GM21447 (cell line): ENCODE results near the gene BANP.
"Not testable (repeated sequence)": the region's sequence is repeated elsewhere in the genome, so short reads cannot be mapped to it uniquely, and the experiment has no call there.

Experiments
- ATAC-seq: cut with Tn5 transposase; IDR thresholded peaks from one replicate; pipeline ENCODE4 v1.9.1; 2021; ENCODE audit not compliant: unreplicated experiment

The BANP gene

DNA sequence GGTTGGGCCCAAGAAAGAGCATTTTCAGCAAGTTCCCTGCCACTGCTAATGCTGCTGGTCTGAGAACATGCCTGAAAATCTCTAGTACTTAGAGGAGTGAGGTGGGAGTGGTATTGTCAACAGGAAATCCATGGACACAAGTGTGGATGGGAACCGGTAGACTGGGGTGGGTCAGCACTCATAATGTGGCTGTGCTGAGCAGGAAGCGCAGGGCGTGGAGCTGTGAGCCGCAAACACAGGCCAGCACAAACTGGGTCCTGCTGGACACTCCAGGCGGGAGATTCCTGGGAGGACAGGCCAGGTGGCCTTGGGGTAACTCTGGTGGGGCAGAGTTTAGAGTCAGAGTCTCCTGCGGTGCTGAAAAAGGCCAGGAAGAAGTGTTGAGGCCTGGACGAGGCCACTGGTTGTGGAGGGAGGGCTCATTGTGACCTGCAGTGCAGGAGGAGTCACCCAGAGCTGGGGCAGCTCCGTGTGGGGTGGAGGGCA is 62.6 kb downstream of the BANP start:
- ATAC-seq, result no peak

DNA sequence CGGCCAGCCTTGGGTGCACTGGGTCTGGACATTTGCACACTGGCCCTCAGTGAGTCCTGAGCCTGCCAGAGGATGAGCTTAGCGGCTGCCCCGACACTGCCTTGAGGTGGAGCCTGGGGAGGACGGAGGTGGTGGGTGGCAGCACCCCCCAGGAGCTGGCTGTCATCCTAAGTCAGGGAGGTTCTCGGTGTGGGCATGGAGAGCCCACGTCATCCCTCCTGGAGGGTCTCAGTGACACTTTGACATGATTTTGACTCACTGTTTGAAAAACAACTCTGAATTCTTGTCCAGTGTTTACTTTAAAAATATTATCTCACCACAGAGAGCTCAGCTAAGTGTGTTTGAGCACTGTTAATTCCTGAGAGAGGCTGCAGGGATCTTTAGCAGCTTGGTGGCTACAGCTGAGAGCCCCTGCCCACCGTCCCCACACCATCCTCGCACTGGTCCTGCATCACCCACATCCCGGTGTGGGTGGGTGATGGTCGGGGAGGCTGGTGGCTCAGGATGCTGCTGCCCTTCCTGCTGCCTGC is 63.1 kb downstream of the BANP start:
- ATAC-seq, result no peak

DNA sequence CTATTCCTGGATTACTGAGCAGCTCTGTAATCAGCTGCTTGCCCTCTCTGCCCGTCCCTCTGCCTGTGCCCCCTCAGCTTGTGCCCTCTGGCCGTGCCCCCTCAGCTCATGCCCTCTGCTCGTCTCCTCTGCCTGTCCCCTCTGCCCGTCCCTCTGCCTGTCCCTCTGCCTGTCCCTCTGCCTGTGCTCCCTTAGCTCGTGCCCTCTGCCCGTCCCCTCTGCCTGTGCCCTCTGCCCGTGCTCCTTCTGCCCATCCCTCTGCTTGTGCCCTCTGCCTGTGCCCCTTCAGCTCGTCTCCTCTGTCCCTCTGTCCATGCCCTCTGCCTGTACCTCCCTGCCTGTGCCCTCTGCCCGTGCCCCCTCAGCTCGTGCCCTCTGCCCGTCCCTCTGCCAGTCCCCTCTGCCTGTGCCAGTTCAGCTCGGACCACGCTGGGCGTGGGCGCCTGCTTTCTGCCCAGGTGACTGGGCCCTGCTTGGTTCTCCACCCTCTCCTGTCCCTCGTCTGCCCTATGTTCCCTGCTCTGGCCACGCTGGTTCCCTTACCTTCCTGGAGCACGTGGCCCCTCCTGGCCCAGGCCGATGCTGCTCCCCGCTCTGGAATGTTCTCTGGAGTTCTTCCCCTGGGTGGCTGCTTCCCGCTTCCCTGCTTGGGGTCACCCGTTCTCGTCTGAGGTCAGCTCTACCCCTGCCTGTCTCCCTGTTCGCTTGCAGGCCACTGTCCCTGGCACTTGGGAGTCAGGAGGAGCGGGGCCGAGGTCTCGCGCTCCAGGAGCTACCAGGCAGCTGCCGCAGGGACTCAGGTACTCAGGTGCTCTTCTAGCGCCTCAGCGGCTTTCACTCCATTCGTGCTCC is 63.9 kb downstream of the BANP start:
- no peak for ATAC-seq

DNA sequence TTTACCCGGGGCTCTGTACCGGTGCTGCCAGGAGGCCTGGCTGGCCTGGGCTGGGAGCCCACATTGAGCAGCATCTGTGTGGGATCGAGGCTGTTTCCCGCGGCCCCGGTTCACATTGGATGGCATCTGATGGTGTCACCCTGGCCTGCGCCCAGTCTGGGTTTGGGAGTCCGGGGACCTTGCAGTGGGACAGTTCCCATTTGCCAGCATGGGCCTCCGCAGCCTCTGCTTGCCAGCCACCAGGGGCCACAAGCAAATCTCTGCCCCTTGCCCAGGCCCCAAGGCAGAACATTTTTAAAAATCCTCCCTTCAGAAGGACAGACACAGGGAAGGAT is 64.5 kb downstream of the BANP start:
- ATAC-seq, result no peak

DNA sequence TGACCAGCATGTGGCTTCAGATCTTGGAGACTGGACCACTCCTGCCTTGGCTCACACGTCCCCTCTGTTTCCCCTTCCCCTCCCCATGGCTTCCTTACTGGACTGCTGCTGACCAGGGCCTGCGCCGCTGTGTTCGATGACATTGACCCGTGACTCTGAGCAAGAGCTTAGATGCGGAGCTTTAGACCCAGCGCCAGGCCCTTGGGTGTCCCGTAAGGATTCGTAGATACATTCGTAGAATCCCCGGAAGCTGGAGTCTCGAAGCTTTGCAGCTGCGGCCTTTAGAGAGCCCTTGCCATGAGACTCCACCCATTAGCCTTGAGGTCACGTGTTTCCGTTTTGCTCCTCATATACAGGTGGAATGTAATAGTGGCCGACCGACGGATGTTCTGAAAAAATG is 65.2 kb downstream of the BANP start:
- not testable (repeated sequence) for ATAC-seq

DNA sequence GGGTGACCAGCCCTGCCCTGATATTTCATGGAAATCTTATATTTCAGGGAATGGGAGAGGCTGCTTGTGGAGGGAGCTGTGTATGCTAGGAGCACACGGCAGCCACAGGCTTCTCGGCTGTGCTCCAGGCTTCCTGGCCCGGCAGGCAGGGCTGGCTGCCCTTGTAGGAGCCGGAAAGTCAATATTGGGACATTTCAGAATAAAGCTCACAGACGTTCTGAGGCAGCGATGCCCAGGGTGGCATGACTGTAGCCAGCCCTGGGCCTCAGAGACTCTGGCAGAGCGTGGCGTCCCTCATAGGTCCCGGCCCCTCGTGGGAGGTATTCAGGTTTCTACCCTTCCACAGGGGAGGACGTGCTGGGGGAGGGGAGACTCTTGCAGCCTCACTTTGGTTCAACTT is 65.7 kb downstream of the BANP start:
- no peak for ATAC-seq

DNA sequence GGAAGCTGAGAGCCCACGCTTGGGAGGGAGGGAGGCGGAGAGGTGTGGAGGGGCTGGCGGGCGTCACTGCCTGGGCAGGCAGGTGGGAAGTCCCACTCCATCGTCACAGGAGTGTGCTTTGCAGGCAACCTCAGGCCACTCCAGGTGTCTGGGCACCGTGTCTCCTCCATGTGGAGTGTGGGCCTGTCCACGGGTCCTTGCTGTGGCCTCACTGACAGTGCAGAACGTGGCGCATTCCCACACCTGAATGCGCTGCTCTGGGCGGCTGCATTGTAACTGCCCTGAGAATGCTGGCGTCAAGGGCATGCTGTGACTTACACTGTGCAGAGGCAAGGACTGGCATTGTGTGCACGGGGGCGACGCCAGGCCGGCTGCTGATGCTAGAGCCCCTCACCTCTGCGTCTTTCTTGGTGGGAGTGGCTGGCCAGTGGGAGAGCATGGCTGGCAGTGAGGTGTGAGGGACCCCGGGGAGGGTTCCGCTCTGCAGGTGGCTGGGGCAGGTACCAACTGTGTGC is 66.4 kb downstream of the BANP start:
- no peak for ATAC-seq

DNA sequence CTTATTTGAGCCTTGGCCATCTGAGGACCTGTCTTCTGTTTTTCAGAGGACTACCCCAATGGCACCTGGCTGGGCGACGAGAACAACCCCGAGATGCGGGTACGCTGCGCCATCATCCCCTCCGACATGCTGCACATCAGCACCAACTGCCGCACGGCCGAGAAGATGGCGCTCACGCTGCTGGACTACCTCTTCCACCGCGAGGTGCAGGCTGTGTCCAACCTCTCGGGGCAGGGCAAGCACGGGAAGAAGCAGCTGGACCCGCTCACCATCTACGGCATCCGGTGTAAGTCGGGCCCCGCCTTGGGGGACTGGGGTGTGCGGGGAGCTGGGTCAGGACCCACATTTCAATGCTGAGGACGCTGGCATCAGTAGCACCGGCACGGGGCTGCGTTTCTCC is 67.1 kb downstream of the BANP start:
- not testable (repeated sequence) for ATAC-seq

DNA sequence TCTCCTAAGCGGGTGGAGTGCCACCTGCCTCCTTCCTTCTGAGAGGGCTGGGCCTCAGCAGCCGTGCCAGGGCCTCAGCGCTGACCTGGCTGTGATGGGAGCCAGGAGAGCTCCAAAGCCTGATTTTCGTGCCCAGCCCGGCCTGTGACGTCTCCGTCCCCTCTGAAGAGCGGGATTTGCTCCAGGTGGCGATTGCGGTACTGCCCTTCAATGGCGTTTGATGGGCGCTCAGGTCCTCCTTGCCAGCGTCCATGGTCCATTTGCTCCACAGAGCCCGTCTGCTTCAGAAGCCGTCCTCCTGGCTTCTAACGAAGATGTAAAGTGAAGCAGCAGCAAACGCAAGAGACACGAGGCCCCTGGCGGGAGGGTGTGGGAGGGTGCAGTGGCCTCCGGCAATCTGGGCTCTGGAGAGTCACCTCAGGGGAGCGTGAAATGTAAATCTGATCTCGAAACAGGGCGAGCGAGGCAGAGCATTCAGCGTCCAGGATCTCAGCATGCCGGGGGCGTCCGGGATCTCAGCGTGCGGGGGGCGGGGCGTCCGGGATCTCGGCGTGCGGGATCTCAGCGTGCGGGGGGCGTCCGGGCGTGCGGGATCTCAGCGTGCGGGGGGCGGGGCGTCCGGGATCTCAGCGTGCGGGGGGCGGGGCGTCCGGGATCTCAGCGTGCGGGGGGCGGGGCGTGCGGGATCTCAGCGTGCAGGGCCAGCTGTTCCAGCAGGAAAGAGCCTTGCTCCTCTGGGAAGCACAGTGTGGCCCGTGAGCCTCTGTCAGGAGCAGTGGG is 68.0 kb downstream of the BANP start:
- ATAC-seq, result not testable (repeated sequence)

DNA sequence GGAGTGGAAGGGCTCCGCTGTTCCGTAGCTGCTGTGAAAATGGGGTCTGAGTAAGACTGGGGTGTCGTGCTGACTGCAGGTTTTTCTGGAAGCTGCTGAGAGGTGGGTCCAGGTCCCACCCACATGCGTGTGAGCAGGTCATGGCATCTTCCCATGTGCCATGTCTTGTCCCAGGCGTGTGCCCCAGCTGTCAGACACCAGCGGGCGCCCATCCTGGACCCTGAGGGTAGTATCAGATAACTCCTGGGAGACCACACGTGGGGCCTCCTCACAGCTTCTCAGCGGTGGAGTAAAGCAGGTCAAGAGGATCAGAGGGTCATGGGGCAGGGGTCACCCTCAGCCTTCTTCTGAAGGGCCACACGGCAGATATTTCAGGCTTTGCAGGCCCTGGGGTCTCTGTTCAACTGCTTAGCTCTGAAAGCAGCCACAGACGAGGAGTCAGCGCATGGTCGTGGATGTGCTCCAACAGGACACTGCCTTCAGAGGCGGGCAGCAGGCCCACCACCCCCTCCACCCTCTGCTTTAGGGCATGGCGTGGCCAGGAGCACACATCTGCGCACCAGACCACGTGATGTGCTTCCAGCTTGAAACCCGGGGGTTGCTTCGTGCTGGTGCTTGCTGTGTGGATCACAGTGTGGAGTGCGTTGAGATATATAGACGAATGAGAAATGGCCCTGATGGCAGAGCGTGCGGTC is 68.7 kb downstream of the BANP start:
- no peak for ATAC-seq

DNA sequence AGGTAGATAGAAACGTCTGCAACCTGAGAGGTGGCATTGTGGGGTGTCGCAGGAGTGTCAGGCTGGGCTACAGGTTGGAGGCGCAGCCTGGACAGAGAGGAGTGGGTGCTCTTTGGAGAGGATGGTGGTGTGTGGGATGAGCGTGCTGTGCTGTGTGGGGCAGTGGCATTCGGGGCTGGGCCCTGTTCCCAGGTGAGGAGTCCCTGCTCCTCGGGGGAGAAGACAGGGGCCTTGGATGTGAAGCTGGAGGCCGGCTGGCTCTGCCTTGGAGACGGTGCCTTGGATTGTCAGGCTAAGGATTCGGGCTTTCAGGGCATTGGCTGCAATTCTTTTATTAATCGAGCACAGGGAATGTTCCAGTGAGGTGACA is 69.3 kb downstream of the BANP start:
- no peak for ATAC-seq

DNA sequence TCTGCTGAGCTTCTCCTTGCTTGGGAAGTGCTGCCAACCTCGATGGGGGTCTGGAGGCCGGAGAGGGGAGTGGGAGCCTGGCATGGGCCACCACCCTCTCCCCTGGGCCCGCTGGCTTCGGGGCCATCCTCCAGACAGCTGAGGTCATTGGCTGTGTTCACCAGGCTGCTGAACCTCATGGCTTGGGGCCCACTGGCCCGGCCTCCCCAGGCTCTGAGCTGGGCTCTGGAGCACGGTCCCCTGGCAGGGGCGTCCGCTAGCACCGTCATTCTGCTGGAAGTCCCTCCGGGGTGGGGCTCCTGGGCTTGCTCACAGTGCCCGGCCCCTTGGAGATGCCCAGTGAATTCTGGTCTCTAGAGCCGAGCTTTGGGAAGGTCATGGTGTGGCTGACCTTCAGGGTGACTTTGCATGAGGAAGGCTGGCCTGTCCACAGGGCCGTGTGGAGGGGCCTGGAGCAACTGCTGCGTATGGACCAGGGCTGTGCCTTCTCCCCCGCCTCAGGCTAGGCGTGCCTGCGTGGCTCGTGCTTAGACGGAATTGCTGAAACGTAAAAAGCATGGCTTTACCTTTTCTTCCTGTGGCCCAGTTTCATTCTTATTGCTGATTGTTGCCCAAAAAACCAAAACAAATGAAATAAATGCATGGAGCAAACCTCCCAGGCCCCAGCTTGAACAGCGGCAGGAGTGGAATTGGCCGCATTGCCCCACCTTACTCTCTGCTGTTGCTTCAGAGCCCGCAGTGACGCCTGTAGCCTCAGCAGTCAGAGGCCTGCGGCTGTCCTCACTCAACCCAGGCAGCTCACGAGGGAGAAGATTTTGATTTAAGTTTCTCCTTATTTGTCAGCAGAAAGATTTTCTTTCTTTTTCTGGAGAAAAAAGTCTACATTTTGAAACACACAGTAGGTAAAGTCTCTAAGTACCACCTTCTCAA is 70.1 kb downstream of the BANP start:
- ATAC-seq, result not testable (repeated sequence)

DNA sequence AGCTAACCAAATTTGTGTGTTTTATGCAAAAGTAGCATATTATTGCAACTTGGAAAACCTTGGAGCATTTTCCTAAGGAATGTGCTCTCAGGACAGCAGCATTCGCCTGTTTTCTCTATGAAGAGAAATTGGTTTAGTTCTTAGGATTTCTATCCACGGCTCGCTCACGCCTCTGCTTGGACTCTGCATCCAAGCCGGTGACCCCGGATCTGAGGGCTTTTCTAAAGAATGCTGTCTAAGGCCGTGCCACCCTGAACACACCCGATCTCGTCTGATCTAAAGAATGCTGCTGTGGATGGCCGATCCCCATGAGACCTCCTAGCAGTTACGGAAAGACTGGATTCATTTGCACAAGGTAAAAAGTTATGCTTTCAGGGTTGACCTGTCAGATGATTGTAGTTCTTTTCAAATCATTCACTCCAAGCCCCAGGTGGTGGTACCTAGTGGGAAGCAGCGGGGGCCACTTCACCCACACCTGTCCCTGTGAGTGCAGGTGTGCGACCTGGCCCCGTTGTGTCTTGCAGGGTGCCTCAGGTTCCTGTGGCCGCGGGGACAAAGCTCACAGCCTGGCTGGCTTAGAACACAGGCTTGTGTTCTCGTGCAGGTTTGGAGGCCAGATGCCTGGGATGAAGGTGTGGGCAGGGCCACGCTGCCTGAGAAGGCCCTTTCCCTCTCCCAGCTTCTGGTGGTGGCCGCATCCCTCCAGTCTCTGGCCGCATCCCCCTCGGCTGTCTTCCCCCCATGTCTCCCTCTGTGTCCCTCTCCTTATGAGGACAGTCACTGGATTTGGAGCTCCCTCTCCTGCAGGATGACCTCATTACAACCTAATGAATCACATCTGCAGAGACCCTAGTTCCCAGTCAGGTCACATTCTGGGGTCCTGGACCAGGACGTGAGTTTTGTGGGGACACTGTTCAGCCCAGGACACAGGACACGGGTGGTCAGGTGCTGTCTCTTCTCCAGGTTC is 71.1 kb downstream of the BANP start:
- ATAC-seq, result no peak

DNA sequence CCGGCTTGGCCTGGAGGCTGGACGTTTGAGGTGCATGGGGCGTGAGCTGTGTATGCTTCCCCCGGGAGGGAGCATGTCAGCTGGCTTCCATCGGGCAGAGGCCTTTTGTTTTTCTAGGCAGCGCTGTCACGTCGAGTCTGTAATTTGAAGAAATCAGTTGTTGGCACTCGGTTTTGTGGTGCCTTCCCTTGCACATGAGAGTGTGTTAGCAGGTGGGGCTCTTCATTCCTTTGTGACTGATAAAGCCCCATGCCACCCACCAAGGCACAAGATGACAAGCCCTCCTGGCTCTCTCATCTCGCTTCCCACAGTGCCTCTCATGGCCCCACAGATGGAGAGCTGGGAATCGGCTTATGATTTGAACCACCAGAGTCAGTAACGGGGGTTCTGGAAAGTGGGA is 72.1 kb downstream of the BANP start:
- ATAC-seq, result no peak

DNA sequence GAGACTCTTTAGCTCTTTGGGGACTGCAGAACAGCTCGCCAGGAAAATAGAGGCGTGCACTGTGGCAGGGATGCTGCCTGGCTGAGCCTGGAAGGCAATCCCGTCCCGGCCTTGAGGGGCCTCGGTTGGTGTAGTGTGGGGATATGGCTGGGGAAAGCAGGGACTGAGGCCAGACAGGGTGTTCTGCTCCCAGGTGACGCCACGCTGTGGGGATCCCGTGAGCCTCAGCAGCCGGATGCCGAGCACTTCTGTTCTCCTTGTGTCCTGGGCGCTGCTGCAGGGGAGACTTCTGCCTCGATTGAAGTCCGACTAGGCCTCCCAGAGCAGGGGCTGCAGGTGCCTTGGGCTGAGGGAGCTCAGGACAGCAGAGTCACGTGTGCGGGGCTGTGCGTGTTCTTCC is 72.6 kb downstream of the BANP start:
- no peak for ATAC-seq

DNA sequence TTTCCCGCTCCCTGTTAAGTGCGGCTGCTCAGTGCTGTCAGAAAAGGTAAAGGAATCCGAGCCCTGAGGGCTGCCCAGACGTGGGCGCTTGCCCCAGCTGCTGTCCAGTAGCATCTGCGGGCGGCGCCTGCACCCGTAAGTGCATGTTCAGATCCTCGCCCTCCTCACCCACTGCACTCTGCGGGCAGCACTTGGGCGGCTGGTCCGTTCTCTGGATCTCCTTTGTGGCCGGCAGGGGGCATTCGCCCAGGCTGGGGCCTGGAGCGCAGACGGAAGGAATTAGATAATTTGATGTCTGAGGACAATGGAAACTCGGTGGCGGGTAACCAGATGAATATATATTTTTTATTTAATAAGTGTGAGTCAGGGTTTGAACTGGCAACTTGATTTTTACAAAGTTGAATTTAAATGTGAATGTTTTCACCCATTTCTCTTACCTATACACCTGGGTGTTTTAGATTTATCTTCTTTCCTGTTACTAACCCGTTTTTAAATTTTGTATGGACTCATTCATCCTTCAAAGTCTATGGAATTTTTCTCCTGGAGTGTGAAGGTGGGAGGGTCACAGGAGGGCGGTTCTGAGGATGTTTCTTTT is 73.4 kb downstream of the BANP start:
- not testable (repeated sequence) for ATAC-seq

DNA sequence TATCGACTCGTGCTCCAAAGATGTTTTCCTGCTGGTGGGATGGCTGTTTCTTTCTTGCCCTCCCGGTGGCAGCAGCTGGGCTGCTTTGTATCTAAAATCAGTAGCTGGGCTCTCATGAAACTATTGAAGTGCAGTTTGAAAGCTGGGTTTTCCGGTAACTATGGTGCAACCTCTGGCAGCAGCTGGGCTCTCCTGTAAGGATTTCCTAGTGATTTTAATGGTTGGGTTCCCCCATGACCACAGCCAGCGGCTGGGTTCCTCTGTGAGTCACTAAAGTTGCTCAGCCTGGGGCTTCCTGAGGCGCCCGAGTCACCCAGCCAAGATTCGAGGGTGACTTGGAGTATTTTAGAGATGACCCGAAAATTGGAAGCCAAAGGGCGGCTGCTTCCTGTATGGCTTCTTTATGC is 73.9 kb downstream of the BANP start:
- not testable (repeated sequence) for ATAC-seq

DNA sequence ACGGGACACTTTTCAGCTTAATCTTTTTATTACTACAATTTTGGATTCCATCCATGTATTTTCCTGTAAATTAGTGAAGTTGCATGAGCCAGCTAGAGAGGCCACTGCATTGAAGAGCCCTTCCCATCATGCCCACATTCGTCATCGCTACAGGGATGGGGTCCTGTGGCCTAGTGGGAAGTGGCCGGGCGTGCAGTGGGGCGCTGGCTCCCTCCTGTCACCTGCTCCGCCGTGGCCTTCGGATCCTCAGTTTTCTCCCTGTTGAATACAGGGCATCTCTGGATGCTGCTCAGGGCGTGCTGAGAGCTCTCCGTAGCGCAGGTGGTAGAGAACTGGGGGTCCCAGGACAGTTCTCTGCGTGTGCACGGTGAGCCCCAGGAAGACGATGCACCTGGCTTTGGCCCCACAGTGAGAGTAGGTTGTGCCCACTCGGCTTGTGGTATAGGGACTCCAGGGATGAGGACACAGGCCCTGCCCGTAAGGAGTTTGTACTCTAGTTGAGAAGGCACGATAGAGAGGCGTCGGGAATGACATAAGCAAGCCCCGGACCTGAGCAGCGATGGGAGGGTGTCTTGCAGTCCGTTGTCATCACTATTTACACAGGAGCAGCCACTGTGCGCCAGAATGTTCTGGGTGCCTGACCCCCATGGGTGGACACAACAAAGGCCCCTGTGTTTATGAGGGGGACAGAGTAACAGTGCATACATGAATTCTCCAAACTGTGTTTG is 74.8 kb downstream of the BANP start:
- ATAC-seq, result not testable (repeated sequence)
